ENCODE results near the gene NR0B2. TPM values are rescaled to one million over a fixed set of nuclear protein-coding genes. Genes with fewer than 3 reads are reported as not detected.

Gene NR0B2
- polyA plus RNA-seq, 1 donor (not counting 4 experiments of a cell fraction or from before 2014, with no cell fraction given) = not detected

DNA sequence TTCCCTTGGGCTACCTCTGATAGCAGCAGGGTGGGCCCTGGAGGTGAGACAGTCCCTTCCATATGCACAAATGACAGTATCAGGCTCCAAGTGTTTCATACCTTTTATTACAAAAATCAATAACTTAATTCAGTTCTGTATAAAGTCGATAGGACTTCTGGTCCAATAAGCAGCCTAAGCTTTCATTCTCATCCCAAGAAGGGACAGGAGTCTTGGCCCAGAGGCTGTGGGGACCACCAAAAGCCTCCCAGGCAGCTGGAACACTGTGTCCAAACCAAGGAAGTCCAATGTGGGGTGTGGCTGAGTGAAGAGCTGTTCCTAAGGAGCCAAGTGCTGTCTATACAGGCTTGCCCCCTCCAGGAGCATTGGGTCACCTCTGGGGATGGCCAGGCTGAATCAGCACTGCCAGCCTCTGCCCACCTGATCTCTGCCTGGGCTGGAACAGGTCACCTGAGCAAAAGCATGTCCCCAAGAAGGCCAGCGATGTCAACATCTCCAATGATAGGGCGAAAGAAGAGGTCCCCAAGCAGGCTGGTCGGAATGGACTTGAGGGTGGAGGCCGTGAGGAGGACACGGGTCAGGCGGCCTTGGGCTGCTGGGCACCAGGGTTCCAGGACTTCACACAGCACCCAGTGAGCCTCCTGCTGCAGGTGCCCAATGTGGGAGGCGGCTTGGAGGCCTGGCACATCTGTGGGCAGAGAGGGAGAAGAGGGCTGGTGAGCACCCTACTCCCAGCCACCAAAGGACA lies 2.2 kb downstream of the NR0B2 start:
- Histone ChIP-seq H3K9me1 (ENCODE audit: control insufficient read depth, extremely low read depth, insufficient read depth, low read length) (no peaks in the 10 kb centered on the region), H3K9me3 (ENCODE audit: control insufficient read depth, low read depth, low read length) (no peaks in the 10 kb centered on the region), H3K4me3 (ENCODE audit: control insufficient read depth in 2 of 3, extremely low read depth in 1 of 3, insufficient read depth in 2 of 3, low read depth in 1 of 3, low read length in 3 of 3) (no peak overlapping the region), H3K79me2 (ENCODE audit: control insufficient read depth, insufficient read depth, low read length) (no peaks in the 10 kb centered on the region), H3K4me1 (ENCODE audit: control insufficient read depth, extremely low read depth, insufficient read depth, low read length) (peaks cover 11% of the 10 kb centered on the region), H4K20me1 (ENCODE audit: control insufficient read depth, extremely low read depth, insufficient read depth, low read length) (no peaks in the 10 kb centered on the region), H3K27ac (ENCODE audit: control insufficient read depth, insufficient read depth, low read length) (no peak overlapping the region), H3K4me2 (ENCODE audit: control insufficient read depth, extremely low read depth, insufficient read depth, low read depth, low read length) (no peak overlapping the region), H3K36me3 (ENCODE audit: control insufficient read depth in 2 of 2, extremely low read depth in 1 of 2, insufficient read depth in 2 of 2, low read length in 2 of 2) (no peaks in the 10 kb centered on the region), H3K9ac (ENCODE audit: control insufficient read depth, extremely low read depth, insufficient read depth, low read length) (no peak overlapping the region), H2AFZ (ENCODE audit: control insufficient read depth, low read length) (no peak overlapping the region), H3K27me3 (ENCODE audit: control insufficient read depth, extremely low read depth, insufficient read depth, low read length) (peaks cover 3% of the 10 kb centered on the region)
- FAIRE-seq (no peak), DNase-seq (ENCODE audit: low read depth, low spot score) (no peak)
- no peak for TF ChIP-seq EZH2 (IDR thresholded peaks at IDR 0.05; ENCODE audit: low read length)
- TF ChIP-seq, protein P1, sequence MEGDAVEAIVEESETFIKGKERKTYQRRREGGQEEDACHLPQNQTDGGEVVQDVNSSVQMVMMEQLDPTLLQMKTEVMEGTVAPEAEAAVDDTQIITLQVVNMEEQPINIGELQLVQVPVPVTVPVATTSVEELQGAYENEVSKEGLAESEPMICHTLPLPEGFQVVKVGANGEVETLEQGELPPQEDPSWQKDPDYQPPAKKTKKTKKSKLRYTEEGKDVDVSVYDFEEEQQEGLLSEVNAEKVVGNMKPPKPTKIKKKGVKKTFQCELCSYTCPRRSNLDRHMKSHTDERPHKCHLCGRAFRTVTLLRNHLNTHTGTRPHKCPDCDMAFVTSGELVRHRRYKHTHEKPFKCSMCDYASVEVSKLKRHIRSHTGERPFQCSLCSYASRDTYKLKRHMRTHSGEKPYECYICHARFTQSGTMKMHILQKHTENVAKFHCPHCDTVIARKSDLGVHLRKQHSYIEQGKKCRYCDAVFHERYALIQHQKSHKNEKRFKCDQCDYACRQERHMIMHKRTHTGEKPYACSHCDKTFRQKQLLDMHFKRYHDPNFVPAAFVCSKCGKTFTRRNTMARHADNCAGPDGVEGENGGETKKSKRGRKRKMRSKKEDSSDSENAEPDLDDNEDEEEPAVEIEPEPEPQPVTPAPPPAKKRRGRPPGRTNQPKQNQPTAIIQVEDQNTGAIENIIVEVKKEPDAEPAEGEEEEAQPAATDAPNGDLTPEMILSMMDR (optimal IDR thresholded peaks at IDR 0.05 in 1 of 3, IDR thresholded peaks at IDR 0.05 in 1 of 3, conservative IDR thresholded peaks at IDR 0.05 in 1 of 3; ENCODE audit: extremely low read depth in 1 of 3, insufficient read depth in 2 of 3, low read length in 3 of 3) = no peak
- dilution Hi-C loops (cut with MboI; ENCODE audit: extremely low pct_ligation_motif_present, low sequenced_read_pairs) = no loop called here

DNA sequence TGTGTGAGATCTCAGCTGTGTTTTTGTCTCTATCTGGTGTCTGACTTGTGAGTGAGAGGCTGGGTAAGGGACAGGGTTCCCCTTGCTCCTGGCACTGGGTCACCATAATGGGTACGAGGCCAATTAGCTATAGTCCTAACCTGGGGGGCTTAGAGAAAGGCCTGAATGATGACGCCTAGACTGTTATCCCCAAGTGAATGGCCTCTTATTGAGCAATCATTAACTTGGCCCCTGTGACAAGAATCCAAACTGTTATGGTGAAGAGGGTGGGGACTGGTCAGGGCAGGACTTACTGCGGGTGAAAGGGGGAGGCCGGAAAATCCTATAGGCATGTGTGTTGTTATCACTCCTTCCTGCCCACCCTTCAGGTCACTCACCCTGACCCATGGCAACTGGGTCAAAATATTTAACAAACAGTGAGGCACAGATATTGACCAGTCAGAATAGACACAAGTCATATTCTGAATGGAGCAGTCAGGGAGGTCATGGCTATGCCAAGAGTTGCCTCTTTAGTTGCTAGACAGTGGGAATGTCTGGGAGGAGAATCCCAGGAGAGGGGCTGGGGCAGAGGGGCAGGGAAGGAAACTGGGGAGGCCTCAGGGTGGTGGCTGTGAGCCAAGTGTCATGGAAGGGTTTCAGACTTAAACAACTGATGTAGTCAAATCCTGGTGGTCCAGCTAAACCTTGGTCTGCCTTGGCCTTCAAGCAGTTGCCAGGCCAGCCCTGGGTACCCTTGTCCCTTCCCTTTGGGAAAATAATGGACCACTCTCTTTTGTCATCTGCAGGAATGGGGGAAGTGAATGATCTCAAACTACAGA lies 3.2 kb downstream of the NR0B2 start:
- H3K27me3 ChIP-seq (ENCODE audit: control insufficient read depth, extremely low read depth, insufficient read depth, low read length) = peaks cover 3% of the 10 kb centered on the region
- H4K20me1 ChIP-seq (ENCODE audit: control insufficient read depth, extremely low read depth, insufficient read depth, low read length) = no peaks in the 10 kb centered on the region
- no peak overlapping the region for H3K4me2 ChIP-seq (ENCODE audit: control insufficient read depth, extremely low read depth, insufficient read depth, low read depth, low read length)
- no peak overlapping the region for H3K4me3 ChIP-seq (ENCODE audit: control insufficient read depth in 2 of 3, extremely low read depth in 1 of 3, insufficient read depth in 2 of 3, low read depth in 1 of 3, low read length in 3 of 3)
- H3K4me1 ChIP-seq (ENCODE audit: control insufficient read depth, extremely low read depth, insufficient read depth, low read length) = peaks cover 11% of the 10 kb centered on the region
- H3K9ac ChIP-seq (ENCODE audit: control insufficient read depth, extremely low read depth, insufficient read depth, low read length) = no peak overlapping the region
- DNase-seq (ENCODE audit: low read depth, low spot score) (no peak), FAIRE-seq (no peak)
- no peak overlapping the region for H2AFZ ChIP-seq (ENCODE audit: control insufficient read depth, low read length)
- H3K9me3 ChIP-seq (ENCODE audit: control insufficient read depth, low read depth, low read length) = no peaks in the 10 kb centered on the region
- no peaks in the 10 kb centered on the region for H3K36me3 ChIP-seq (ENCODE audit: control insufficient read depth in 2 of 2, extremely low read depth in 1 of 2, insufficient read depth in 2 of 2, low read length in 2 of 2)
- TF ChIP-seq, protein P1 (optimal IDR thresholded peaks at IDR 0.05 in 1 of 3, IDR thresholded peaks at IDR 0.05 in 1 of 3, conservative IDR thresholded peaks at IDR 0.05 in 1 of 3; ENCODE audit: extremely low read depth in 1 of 3, insufficient read depth in 2 of 3, low read length in 3 of 3) = no peak
- no peak for TF ChIP-seq EZH2 (IDR thresholded peaks at IDR 0.05; ENCODE audit: low read length)
- H3K27ac ChIP-seq (ENCODE audit: control insufficient read depth, insufficient read depth, low read length) = no peak overlapping the region
- H3K9me1 ChIP-seq (ENCODE audit: control insufficient read depth, extremely low read depth, insufficient read depth, low read length) = no peaks in the 10 kb centered on the region
- no peaks in the 10 kb centered on the region for H3K79me2 ChIP-seq (ENCODE audit: control insufficient read depth, insufficient read depth, low read length)
- dilution Hi-C loops (cut with MboI; ENCODE audit: extremely low pct_ligation_motif_present, low sequenced_read_pairs) = no loop called here
